Duodenal mucosa (tissue), 2 donors: ENCODE measurements around the gene IFRD1.
"Not testable (repeated sequence)": the region's sequence is repeated elsewhere in the genome, so short reads cannot be mapped to it uniquely, and the experiment has no call there.

Source experiments
- H3K27ac ChIP-seq: one replicate; pipeline ENCODE4 v1.7.0; 2013; ENCODE audit warnings: low read depth, low read length
- H3K27me3 ChIP-seq, 2 donors: one replicate each; pipeline ENCODE4 v1.7.0; 2013; ENCODE audit warnings: low read length in 2 of 2, control low read depth in 1 of 2; ENCODE audit not compliant: insufficient read depth in 2 of 2, control insufficient read depth in 1 of 2
- H3K36me3 ChIP-seq, 2 donors: one replicate each; pipeline ENCODE4 v1.7.0; 2013; ENCODE audit warnings: low read length in 2 of 2, control low read depth in 1 of 2; ENCODE audit not compliant: insufficient read depth in 2 of 2, control insufficient read depth in 1 of 2
- H3K4me1 ChIP-seq, 2 donors: one replicate each; pipeline ENCODE4 v1.7.0; 2013; ENCODE audit warnings: low read length in 2 of 2, control low read depth in 1 of 2; ENCODE audit not compliant: insufficient read depth in 2 of 2, control insufficient read depth in 1 of 2
- H3K4me3 ChIP-seq, 2 donors: one replicate each; pipeline ENCODE4 v1.7.0; 2013; ENCODE audit warnings: low read length in 2 of 2, low read depth in 1 of 2
- H3K9ac ChIP-seq, 2 donors: one replicate each; pipeline ENCODE4 v1.7.0; 2013; ENCODE audit warnings: low read length in 2 of 2, low read depth in 1 of 2
- H3K9me3 ChIP-seq, 2 donors: one replicate each; pipeline ENCODE4 v1.7.0; 2013; ENCODE audit warnings: low read length in 2 of 2, control low read depth in 1 of 2; ENCODE audit not compliant: control insufficient read depth in 1 of 2

IFRD1 gene

DNA sequence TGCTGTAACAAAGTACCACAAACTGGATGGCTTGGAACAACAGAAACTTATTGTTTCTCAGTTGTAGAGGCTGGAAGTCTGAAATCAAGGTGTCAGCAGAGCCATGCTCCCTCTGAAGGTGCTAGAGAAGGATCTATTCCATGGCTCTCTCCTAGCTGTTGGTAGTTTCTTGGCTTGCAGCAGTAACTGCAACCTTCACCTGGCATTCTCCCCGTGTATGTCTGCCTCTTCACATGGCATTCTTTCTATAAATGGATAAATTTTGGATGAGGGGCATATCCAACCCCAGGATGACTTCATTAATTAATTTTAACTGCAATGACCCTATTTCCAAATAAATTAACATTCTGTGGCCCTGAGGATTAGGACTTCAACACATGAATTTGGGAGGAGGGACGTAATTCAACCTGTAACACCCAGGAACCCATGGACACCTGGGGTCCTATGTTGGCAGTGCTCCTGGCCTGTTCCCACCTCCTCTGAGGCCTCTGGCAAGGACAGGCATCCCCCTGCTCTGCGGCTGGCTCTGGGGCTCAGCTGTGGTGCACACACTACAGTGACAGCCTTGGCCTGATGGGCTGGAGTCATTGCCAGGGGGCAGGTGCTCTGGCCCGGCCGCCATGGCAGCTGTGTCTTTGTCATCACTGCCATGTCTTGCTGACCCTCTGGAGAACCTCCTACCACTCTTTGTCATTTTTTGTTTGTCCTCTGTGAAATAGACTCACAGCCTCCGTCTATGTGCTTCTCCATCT is 61.4 kb downstream of the IFRD1 start:
- Histone ChIP-seq H3K36me3 (no peaks in the 10 kb centered on the region), H3K27ac (no peak overlapping the region), H3K9ac (no peak overlapping the region), H3K9me3 (no peaks in the 10 kb centered on the region), H3K4me3 (no peak overlapping the region), H3K27me3 (no peaks in the 10 kb centered on the region), H3K4me1 (no peaks in the 10 kb centered on the region)

- Histone ChIP-seq H3K27me3 (no peaks in the 10 kb centered on the region), H3K9me3 (no peaks in the 10 kb centered on the region), H3K9ac (no peak overlapping the region), H3K4me1 (no peaks in the 10 kb centered on the region), H3K27ac (no peak overlapping the region), H3K36me3 (no peaks in the 10 kb centered on the region), H3K4me3 (no peak overlapping the region)
Measured at GRCh38 chr7:112512451-112513210, 62.4 kb downstream of the IFRD1 start.

DNA sequence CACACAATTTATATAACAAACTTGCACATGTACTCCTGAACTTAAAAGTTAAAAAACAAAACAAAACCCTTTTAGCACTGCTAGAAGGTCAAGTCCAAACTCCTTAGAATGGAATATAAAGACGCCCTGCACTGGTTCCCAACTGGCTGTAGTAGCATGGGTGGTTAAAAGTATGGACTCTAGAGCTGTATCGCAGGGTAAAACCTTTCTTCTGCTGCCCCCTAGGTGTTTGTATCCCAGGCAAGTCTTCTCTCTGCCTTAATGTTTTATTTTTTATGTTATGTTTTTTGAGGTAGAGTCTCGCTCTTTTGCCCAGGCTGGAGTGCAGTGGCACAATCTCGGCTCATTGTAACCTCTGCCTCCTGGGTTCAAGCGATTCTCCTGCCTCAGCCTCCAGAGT is 65.7 kb downstream of the IFRD1 start:
- Histone ChIP-seq H3K27me3 (no peaks in the 10 kb centered on the region), H3K4me1 (no peaks in the 10 kb centered on the region), H3K9me3 (no peaks in the 10 kb centered on the region), H3K27ac (no peak overlapping the region), H3K4me3 (no peak overlapping the region), H3K9ac (no peak overlapping the region), H3K36me3 (no peaks in the 10 kb centered on the region)

- not testable (repeated sequence) for H3K27ac ChIP-seq, H3K27me3 ChIP-seq, H3K4me3 ChIP-seq, H3K36me3 ChIP-seq, H3K9me3 ChIP-seq, H3K9ac ChIP-seq, H3K4me1 ChIP-seq
Measured at GRCh38 chr7:112516418-112516817, 66.2 kb downstream of the IFRD1 start.

GRCh38 chr7:112517487-112517886 is 67.2 kb downstream of the IFRD1 start:
- Histone ChIP-seq H3K9ac (no peak overlapping the region), H3K4me1 (no peaks in the 10 kb centered on the region), H3K36me3 (no peaks in the 10 kb centered on the region), H3K4me3 (no peak overlapping the region), H3K27me3 (no peaks in the 10 kb centered on the region), H3K27ac (no peak overlapping the region), H3K9me3 (no peaks in the 10 kb centered on the region)

DNA sequence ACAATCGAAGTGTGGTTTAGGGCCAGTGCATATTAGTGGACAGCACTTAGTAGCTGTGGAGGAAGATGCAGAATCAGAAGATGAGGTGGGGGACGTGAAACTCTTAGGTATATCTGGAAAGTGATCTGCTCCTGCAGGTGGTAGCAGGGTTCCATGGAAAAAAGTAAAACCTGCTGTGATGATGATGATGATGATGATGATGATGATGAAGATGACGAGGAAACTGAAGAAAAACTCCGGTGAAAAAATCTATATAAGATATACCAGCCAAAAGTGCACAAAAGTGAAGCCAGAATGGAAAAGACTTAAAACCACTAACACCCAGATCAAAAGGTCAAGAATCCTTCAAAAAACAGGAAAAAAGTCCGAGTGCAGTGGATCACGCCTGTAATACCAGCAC is 70.5 kb downstream of the IFRD1 start:
- H3K9ac ChIP-seq, result no peak overlapping the region

GRCh38 chr7:112521942-112522341 is 71.7 kb downstream of the IFRD1 start:
- no peak overlapping the region for H3K27ac ChIP-seq
- H3K9me3 ChIP-seq, result no peaks in the 10 kb centered on the region
- H3K4me1 ChIP-seq, result no peaks in the 10 kb centered on the region
- no peaks in the 10 kb centered on the region for H3K27me3 ChIP-seq
- no peak overlapping the region for H3K4me3 ChIP-seq
- H3K9ac ChIP-seq, result no peak overlapping the region
- no peaks in the 10 kb centered on the region for H3K36me3 ChIP-seq

More for the DNA sequence above, 70.5 kb downstream of the IFRD1 start:
- no peaks in the 10 kb centered on the region for H3K9me3 ChIP-seq
- H3K4me3 ChIP-seq, result no peak overlapping the region
- H3K4me1 ChIP-seq, result no peaks in the 10 kb centered on the region
- H3K27ac ChIP-seq, result no peak overlapping the region
- no peaks in the 10 kb centered on the region for H3K36me3 ChIP-seq
- H3K27me3 ChIP-seq, result no peaks in the 10 kb centered on the region

- Histone ChIP-seq H3K9me3 (no peaks in the 10 kb centered on the region), H3K4me3 (no peak overlapping the region), H3K4me1 (no peaks in the 10 kb centered on the region), H3K36me3 (no peaks in the 10 kb centered on the region), H3K9ac (no peak overlapping the region), H3K27ac (no peak overlapping the region), H3K27me3 (no peaks in the 10 kb centered on the region)
Measured at GRCh38 chr7:112523871-112524270, 73.6 kb downstream of the IFRD1 start.
